C4-2B (cell line): ENCODE measurements around the gene SH3PXD2B.

Experiments used
- H3K27ac ChIP-seq: fragments of 450-650 bp; 2 replicates; pipeline ENCODE4 v1.5.1; 2017
- CTCF ChIP-seq: fragments of 450-650 bp; conservative IDR thresholded peaks from 2 replicates; pipeline ENCODE4 v1.5.1; 2017; ENCODE audit warnings: mild to moderate bottlenecking
- ZFX ChIP-seq: fragments of 450-650 bp; IDR thresholded peaks from 2 replicates; pipeline ENCODE4 v1.6.1; 2017

Gene SH3PXD2B

DNA sequence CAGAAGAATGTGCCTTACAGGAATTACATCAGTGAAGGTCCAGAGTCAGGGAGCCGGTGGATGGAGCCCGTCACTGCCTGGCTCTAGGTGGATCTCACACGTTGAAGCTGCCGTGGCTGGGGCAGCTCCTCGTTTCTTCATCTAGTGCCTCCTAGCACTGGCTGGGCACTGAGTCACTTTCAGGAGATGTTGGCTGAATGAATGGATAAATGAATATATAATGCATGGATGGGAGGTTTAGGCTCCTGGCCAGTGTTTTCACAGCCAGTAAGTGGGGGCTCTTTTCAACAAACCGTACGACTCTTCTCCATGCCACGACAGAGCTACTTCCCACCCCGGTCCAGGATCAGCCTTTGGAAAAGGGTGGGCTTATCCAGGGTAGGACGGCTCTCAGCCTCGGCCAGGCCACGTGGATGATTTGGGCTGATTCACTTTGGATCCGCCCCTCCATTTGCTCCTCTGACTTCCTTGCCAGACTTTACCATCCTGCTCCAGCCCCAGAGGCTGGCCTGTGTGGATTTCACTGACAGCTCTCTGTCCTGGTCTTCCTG lies 1.3 kb upstream of the SH3PXD2B start:
- H3K27ac ChIP-seq = peak overlapping the region; percentile 62; the same call in 1 of the 2 replicates
- TF ChIP-seq CTCF (no peak), ZFX (no peak)

DNA sequence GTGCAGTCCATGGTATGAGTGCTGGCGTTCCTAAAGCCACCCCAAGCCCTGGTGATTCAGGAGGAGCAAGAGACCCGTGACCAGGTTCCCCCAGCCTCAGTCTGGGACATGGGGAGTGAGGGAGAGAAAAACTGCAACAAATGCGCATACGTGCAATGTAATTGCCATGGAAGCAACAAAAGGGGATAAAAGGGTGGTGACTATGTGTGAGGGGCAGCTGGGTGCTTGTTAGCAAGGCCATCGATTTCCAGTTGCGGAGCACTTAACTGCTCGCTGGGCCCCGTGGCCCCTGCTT lies 709 bp upstream of the SH3PXD2B start:
- TF ChIP-seq CTCF (no peak), ZFX (no peak)
- peak overlapping the region; percentile 62 for H3K27ac ChIP-seq

GRCh38 chr5:172453986-172454357 lies 353 bp downstream of the SH3PXD2B start:
- TF ChIP-seq CTCF = no peak
- TF ChIP-seq ZFX = no peak
- peak overlapping the region; percentile 62 for H3K27ac ChIP-seq

DNA sequence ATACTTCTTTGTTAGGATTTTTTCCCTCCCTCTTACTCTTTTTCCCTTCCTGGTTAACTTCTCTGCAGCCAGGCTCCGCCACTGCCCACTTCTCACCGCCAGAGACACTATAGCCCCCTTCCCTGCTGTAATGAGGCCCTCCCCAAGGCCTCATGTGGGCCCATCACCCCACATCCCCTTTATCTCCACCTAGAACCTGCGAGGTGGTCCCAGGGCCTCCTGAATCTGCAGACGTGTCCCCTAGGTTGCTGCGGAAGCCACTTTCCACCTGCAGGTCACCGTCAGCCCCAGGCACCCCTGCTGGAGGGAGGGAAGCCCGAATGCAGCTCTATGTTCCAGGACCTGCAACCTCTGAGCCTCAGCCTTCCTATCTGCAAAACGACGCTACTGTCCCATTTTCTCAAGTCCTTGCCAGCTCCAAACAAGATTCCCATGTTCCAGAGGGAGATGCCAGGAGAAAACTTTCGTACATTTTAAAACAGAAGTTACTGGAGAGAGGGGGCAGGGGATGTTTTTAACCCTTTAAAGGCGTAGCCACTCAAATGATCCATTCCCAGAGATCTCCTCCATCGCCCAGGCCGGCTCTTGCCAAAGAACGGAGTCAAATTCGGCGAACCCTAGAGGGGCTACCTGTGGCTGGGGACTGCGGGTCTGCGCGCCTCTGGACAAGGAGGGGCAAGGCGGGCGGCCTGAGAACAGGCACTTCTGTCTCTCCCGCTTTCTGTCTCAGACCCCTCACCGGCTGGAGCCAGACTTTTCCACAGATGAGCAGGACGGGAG lies 929 bp downstream of the SH3PXD2B start:
- TF ChIP-seq ZFX = no peak
- no peak for TF ChIP-seq CTCF
- H3K27ac ChIP-seq = peak overlapping the region; percentile 62

DNA sequence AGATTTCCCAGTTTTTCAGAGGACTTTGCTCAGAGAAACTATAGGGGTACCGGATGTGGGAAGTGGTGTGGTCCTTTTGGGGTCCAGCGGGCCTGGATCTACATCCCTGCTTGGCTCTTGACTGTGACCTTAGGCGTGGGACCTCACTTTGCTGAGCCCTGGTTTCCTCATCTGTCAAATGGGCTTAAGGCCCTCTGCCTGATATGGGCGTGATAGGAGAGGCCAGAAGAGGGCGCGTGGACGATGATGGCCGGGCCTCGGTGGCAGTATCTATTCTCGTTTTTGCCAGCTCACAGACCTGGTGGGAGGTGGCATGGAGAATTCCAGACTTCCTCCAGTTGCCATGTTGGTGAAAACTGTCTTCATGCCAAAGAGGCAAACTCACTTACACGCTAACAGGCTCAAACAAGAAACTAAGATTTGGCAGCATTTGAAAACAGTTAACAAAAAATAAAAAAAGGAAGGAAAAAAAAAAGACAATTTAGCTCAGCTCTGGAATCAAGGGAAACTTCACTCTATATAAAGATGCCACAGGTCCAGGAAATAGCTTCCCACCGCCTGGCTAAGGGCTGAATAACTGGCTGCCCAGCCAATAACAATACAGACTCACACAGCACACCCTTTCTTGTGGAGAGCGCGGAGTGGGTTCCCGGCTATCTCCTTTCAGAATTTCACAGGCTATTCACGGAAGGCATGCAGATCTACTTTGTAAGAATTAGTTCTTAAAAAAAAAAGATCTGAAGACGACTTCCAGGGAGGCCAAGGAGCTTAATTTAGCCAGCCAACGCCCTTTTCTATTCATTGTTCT lies 1.7 kb downstream of the SH3PXD2B start:
- no peak overlapping the region for H3K27ac ChIP-seq
- no peak for TF ChIP-seq ZFX
- TF ChIP-seq CTCF = 0 out of 2 replicates have a peak, but pooled peaks have one; percentile 2

GRCh38 chr5:172451771-172452197 lies 2.5 kb downstream of the SH3PXD2B start:
- TF ChIP-seq CTCF = no peak
- no peak for TF ChIP-seq ZFX
- no peak overlapping the region for H3K27ac ChIP-seq
